DOHH2 (cell line): Measurements from ENCODE around the gene RAMP1.

Experiments
- H3F3A ChIP-seq: fragments of 200-600 bp; sonication (generic), shearing (Covaris generic); 2 replicates; pipeline ENCODE4 v1.6.0; 2016; ENCODE audit warnings: antibody characterized with exemption, mild to moderate bottlenecking; ENCODE audit not compliant: control insufficient read depth, insufficient read depth
- H3K27ac ChIP-seq: fragments of 200-600 bp; sonication (generic); 2 replicates; pipeline ENCODE4 v1.5.1; 2014; ENCODE audit warnings: low read depth, mild to moderate bottlenecking, low read length, moderate library complexity
- H3K27me3 ChIP-seq: fragments of 200-600 bp; sonication (generic); 2 replicates; pipeline ENCODE4 v1.6.1; 2014; ENCODE audit warnings: mild to moderate bottlenecking, low read length, mixed read lengths; ENCODE audit not compliant: control insufficient read depth
- H3K36me3 ChIP-seq: fragments of 200-600 bp; sonication (generic); 2 replicates; pipeline ENCODE4 v1.6.1; 2014; ENCODE audit warnings: mild to moderate bottlenecking, low read length, moderate library complexity, mixed read lengths; ENCODE audit not compliant: control insufficient read depth
- H3K4me1 ChIP-seq: fragments of 200-600 bp; sonication (generic); 2 replicates; pipeline ENCODE4 v1.6.1; 2014; ENCODE audit warnings: mild to moderate bottlenecking, low read length, mixed read lengths; ENCODE audit not compliant: control insufficient read depth
- H3K4me2 ChIP-seq: fragments of 200-600 bp; sonication (generic); 2 replicates; pipeline ENCODE4 v1.6.0; 2014; ENCODE audit warnings: mild to moderate bottlenecking, low read length, moderate library complexity
- H3K4me3 ChIP-seq: fragments of 200-600 bp; sonication (generic); 2 replicates; pipeline ENCODE4 v1.5.1; 2014; ENCODE audit warnings: mild to moderate bottlenecking, low read length, mixed read lengths
- H3K79me2 ChIP-seq: fragments of 200-600 bp; sonication (generic); 2 replicates; pipeline ENCODE4 v1.6.1; 2014; ENCODE audit warnings: mild to moderate bottlenecking, low read length, mixed read lengths; ENCODE audit not compliant: control insufficient read depth
- H3K9me2 ChIP-seq: fragments of 200-600 bp; sonication (generic); replicated peaks from 2 replicates; pipeline ENCODE4 v1.6.1; 2014; ENCODE audit warnings: mild to moderate bottlenecking, low read length, mixed read lengths; ENCODE audit not compliant: control insufficient read depth
- H3K9me3 ChIP-seq: fragments of 200-600 bp; sonication (generic); 2 replicates; pipeline ENCODE4 v1.6.1; 2014; ENCODE audit warnings: antibody characterized with exemption, low read length, mixed read lengths; ENCODE audit not compliant: control insufficient read depth, insufficient read depth
- H4K20me1 ChIP-seq: fragments of 200-600 bp; sonication (generic); 2 replicates; pipeline ENCODE4 v1.6.0; 2014; ENCODE audit warnings: low read depth, mild to moderate bottlenecking, antibody characterized with exemption, low read length, moderate library complexity; ENCODE audit not compliant: control insufficient read depth, insufficient read depth
- CTCF ChIP-seq: fragments of 200-600 bp; sonication (generic); IDR thresholded peaks from one replicate; pipeline ENCODE4 v1.5.1; 2014; ENCODE audit warnings: antibody characterized with exemption, mild to moderate bottlenecking, low read depth, low read length; ENCODE audit not compliant: poor library complexity, severe bottlenecking
- EZH2phosphoT487 ChIP-seq: fragments of 200-600 bp; sonication (generic); IDR thresholded peaks from 2 replicates; pipeline ENCODE4 v1.6.1; 2017; ENCODE audit warnings: borderline replicate concordance, mild to moderate bottlenecking, antibody characterized with exemption, low read length, moderate library complexity, mixed read lengths

The RAMP1 gene

GRCh38 chr2:237911363-237912017, 52.1 kb downstream of the RAMP1 start:
- Histone ChIP-seq H3F3A (peaks cover under 1% of the 10 kb centered on the region; the same call in 1 of the 2 replicates), H4K20me1 (no peaks in the 10 kb centered on the region), H3K9me2 (no peaks in the 10 kb centered on the region), H3K4me1 (no peaks in the 10 kb centered on the region; the same call in 1 of the 2 replicates), H3K36me3 (peaks cover 11% of the 10 kb centered on the region; the same call in 1 of the 2 replicates), H3K9me3 (peaks cover 3% of the 10 kb centered on the region; the same call in 1 of the 2 replicates), H3K4me3 (no peak overlapping the region), H3K79me2 (0 out of 2 replicates have a peak, but pooled peaks cover 3% of the 10 kb centered on the region), H3K27me3 (no peaks in the 10 kb centered on the region), H3K4me2 (no peak overlapping the region), H3K27ac (no peak overlapping the region)
- no peak for TF ChIP-seq EZH2phosphoT487
- no peak for TF ChIP-seq CTCF

DNA sequence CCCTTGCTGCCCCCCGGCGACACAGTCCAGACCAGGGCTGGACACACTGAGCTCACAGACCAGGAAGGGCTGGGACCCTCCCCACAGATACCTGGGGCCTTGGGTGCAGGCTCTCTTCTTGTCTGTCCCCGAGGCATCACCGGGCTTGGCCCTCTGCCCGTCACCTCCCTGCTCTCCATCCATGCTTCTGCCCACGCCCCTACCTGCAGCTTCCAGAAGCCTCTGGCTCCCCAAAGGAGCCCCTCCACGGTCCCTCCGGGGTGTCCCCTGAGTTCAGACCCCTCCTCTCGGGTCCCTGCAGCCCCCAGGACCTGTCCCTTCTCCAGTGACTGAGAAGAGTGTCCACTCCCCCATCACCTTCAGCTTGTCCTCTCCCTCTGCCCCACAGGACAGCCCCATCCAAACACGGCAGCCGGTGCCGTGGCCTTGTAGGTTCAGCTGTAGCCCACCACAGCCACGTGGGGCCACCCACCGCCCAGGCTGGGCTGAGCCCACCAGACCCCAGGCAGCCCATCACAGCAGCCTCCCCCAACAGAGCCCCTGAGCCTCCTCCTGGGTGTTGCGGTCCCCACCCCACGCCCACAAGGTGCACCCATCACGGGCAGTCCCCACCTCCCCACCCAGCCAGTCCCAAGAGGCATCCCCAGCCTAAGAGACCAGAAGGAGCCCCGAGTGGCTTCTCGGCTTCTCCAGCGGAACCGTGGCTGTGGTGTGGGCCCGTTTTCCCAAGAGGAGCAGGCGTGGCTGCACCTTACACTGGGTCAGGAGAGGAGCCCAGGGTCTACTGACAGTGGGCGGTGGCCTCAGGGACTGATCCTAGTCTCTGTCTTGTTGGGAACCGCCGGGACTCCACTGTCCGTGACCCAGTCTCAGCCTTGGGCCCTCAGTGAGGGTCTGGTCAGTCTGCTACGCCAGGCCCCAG, 53.1 kb downstream of the RAMP1 start:
- Histone ChIP-seq H3K27me3 (no peaks in the 10 kb centered on the region), H3K9me2 (no peaks in the 10 kb centered on the region), H4K20me1 (no peaks in the 10 kb centered on the region), H3K4me2 (no peak overlapping the region), H3K79me2 (0 out of 2 replicates have a peak, but pooled peaks cover 3% of the 10 kb centered on the region), H3K9me3 (peaks cover 3% of the 10 kb centered on the region; the same call in 1 of the 2 replicates), H3K4me3 (no peak overlapping the region), H3K27ac (no peak overlapping the region), H3K36me3 (peaks cover 11% of the 10 kb centered on the region; the same call in 1 of the 2 replicates), H3F3A (no peaks in the 10 kb centered on the region), H3K4me1 (no peaks in the 10 kb centered on the region)
- TF ChIP-seq CTCF (no peak), EZH2phosphoT487 (no peak)

- Histone ChIP-seq H3K36me3 (peaks cover 11% of the 10 kb centered on the region; the same call in 1 of the 2 replicates), H3K27me3 (no peaks in the 10 kb centered on the region), H3K27ac (no peak overlapping the region), H3K4me2 (no peak overlapping the region), H3K4me1 (no peaks in the 10 kb centered on the region), H3F3A (no peaks in the 10 kb centered on the region), H3K4me3 (no peak overlapping the region), H3K9me3 (peaks cover 3% of the 10 kb centered on the region; the same call in 1 of the 2 replicates), H3K79me2 (no peaks in the 10 kb centered on the region), H4K20me1 (no peaks in the 10 kb centered on the region), H3K9me2 (no peaks in the 10 kb centered on the region)
- TF ChIP-seq CTCF (no peak), EZH2phosphoT487 (no peak)
Measured at GRCh38 chr2:237913193-237913917, 53.9 kb downstream of the RAMP1 start.
